ENCODE data around the gene ZMYND8.
"Not testable (repeated sequence)": the region's sequence is repeated elsewhere in the genome, so short reads cannot be mapped to it uniquely, and the experiment has no call there.

Gene ZMYND8

GRCh38 chr20:47286681-47287080, 69.8 kb downstream of the ZMYND8 start:
- no peak for DNase-seq (ENCODE audit: low spot score)

DNA sequence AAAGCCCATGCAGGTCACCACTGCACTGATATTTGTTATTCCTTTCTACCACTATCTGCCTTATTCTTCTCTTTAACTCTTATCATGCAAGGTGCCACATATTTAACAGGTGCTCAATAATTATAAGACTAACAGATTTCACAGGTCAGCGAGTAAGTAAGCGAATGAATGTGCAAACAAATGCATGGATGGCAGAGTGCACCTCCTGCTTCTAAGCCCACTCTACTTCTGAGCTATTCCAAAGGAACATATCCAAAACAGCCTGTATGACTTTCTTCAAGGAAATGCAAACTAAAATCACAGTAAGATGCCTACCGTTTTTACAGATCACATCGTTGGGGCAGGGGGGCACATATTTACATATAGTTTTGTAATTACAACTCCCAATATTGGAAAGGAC, 71.3 kb downstream of the ZMYND8 start:
- no peak for DNase-seq (ENCODE audit: low spot score)

- no peak for DNase-seq (ENCODE audit: low spot score)
Measured at GRCh38 chr20:47284373-47284772, 72.1 kb downstream of the ZMYND8 start.

DNA sequence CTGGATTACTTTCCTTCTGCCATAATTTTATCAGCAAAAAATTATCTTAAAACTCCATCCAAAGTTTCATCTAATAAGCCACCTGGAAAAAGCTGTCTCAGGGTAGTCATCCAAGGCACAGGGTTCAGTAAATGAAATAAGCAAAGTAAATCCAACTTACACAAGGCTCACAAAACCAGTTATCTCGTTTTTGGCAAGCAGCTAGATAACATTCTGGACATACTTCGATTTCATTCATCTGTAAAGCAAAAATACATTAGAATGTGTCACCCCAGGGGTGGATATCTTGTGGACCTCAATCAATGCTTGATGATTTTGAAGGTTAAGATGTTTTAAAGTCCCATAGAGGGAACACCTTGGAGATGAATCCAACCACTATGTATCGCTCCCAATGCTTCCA, 73.1 kb downstream of the ZMYND8 start:
- DNase-seq (ENCODE audit: low spot score): no peak

- DNase-seq (ENCODE audit: low spot score): no peak
Measured at GRCh38 chr20:47282864-47283263, 73.6 kb downstream of the ZMYND8 start.

DNA sequence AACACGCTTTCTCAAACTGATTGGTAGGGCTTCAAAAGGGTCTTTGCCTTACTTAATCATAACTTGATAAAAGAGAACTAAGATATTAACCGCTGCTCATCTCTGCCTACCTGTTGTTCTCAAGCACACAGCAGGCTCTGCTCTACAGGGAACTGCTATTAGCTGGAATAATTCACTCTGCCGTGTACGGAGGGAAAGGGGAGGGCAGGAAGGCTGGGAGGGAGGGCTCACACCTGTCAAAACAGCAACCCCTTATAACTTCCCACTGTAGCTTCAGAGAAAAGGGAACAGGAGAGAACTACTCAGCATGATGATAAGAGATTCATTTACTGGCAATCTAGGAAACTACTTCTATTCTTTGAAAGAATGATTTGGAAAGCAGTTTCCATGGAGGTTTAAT, 75.1 kb downstream of the ZMYND8 start:
- DNase-seq (ENCODE audit: low spot score): no peak

DNA sequence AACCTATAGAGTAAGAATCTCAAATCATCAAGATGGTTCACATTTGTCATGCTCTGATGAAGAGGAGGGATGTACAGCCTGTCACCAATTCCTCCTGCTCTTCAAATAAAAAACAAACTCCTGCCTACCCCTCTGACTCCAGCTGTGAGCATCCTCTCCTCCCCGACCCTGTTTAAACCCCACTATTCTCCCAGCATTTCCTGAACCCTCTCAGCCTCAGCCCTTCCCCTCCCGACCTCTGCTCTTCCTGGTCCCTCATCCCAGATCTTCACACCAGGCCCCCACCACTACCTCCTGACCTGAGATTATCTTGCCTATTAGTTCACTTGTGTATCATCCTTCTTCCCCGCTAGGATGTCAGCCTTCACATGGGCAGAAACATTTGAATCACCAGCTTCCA, 75.8 kb downstream of the ZMYND8 start:
- DNase-seq (ENCODE audit: low spot score): no peak

DNA sequence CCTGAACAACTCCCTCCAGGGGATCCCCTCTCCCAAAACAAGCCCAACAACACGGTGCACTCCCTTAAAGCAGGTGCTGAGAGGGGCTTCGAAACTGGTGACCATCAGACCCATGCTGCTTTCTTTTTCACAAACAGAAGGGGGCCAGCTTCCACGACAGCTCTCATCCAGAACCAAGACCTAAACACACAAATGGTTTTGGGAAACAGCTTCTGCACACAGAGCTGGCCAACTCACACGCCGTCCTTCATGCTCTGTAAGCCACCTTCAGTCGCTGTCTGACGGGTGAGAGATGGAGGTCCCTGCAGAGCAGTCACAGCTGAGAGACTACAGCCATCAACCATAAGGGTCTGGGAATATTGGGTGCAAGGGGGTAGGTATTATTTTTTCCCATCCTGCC, 76.3 kb downstream of the ZMYND8 start:
- no peak for DNase-seq (ENCODE audit: low spot score)

GRCh38 chr20:47278907-47279348, 77.6 kb downstream of the ZMYND8 start:
- DNase-seq (ENCODE audit: low spot score): no peak

- DNase-seq (ENCODE audit: low spot score): not testable (repeated sequence)
Measured at GRCh38 chr20:47277535-47277872, 79.0 kb downstream of the ZMYND8 start.

DNA sequence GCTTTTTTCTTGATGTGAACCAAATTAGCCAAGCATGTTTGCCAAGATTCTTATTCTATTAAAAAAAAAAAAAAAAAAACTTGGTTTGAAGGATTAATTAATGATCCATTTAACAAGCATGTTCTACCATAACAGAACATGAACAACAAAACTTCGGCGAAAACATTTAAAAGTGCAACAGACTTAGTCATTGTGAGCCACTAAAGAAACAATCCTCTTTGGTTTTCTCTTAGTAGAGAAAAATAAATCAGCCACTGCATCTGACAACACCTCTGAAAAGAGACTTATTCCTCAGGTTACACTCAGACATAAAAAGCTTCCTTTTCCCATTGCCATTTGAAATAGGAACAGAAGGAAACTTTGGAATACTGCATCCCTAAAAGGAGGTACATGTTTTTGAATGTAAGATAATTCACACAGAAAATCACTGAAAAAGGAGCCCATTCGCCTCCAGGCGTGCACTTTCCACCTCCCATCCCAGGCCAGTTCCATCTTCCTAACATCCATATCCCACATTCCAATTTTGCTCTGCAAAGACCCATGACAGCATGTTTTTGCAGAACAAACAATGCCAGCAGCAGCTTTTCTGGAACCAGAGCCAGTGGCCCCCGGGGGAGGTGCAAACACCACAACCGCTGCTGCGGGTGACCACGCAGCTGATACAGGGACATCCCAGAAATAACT, 79.5 kb downstream of the ZMYND8 start:
- no peak for DNase-seq (ENCODE audit: low spot score)

DNA sequence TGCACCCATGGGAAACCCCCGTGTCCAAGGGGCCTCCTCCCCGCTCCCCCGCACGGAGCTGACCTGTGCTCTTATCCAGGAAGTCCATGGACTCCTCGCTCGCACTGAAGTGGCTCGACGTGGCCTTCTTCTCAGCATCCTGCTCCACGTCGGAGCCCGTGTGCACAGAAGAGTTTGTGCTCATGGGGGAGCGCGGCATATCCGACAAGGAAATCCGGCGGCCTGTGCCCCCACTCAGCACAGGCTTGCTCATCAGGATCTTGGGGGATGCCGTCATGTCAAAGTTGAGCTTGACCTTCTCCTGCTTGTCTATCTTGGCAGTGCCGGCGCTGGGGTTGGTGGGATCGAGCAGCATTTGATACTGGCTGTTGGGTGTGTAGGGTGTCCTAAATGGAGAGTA, 80.2 kb downstream of the ZMYND8 start:
- DNase-seq (ENCODE audit: low spot score): no peak

DNA sequence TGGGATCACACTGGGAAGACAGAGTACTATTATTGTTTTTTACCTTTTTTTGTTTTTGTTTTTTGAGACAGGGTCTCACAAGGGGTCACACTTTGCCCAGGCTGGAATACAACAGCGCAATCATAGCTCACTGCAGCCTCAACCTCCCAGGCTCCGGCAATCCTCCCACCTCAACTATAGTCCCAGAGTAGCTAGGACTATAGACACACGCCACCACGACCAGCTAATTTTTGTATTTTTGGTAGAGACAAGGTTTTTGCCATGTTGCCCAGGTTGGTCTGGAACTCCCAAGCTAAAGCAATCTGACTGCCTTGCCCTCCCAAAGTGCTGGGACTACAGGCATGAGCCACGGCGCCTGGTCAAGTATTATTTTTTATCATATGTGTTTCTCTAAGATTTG, 81.0 kb downstream of the ZMYND8 start:
- DNase-seq (ENCODE audit: low spot score): no peak

DNA sequence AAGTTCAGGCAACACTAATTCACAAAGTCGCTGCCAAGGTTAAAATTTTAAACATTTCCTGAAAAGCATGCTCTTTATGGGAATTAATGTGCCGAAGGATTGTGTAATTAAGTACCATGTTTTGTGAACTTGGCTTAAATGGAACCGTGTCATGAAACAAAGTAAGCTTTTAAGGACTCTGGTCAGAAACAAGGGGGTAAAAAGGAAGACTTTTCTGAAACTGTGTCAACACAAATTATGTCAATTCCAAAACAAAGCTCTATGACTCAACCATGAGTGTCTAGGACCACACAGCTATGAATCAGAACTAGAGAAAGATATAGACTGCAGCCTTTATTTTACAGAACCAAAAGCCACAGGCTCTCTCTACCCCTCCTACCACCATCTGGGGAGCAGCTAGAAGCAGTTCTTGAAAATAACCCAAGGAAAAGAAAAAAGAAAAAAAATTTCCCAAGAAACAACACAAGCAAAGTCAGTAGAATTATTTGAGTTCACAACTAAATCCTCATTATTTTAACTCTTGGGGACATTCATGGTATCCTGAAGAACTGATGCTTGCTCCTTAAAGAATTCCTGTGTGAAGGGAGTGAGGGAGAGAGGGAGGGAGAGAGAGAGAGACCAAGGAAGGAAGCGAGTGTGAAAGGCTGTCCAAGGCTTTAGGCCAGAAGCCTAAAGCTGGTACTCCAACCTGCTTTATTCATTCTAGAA, 81.9 kb downstream of the ZMYND8 start:
- peak; percentile 49 for DNase-seq (ENCODE audit: low spot score)

DNA sequence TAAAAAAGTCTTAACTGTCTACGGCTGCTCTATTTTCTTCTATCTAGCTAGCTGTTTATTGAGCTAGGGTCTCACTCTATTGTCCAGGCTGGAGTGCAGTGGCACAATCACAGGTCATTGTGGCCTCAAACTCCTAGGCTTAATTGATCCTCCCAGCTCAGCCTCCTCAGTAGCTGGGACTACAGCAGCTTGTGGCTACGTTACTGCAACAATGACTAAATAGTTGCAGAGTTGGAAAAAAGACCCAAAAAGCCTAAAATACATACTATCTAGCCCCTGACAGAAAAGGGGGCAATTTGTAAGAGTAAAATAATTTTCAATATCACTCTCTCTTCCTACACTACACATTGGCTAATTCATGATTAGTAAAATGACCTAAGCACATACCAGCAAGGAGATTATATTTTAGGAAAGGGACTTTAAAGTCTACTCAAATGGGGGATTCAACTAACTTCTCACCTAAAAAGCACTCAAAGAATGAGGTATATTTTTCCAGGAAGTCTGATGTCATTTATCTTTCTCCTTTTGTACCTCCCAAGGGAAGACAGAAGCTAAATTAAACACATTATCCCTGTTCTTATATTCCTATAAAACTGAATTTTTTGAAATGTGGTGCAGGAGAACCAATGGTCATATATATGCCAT, 82.8 kb downstream of the ZMYND8 start:
- DNase-seq (ENCODE audit: low spot score): no peak

- peak; percentile 77 for DNase-seq (ENCODE audit: low spot score)
Measured at GRCh38 chr20:47272893-47273590, 83.5 kb downstream of the ZMYND8 start.

- DNase-seq (ENCODE audit: low spot score): no peak
Measured at GRCh38 chr20:47271046-47271615, 85.4 kb downstream of the ZMYND8 start.

GRCh38 chr20:47269309-47270165, 87.0 kb downstream of the ZMYND8 start:
- no peak for DNase-seq (ENCODE audit: low spot score)

GRCh38 chr20:47267621-47268020, 88.9 kb downstream of the ZMYND8 start:
- no peak for DNase-seq (ENCODE audit: low spot score)

- no peak for DNase-seq (ENCODE audit: low spot score)
Measured at GRCh38 chr20:47266847-47267515, 89.5 kb downstream of the ZMYND8 start.

GRCh38 chr20:47265984-47266383, 90.5 kb downstream of the ZMYND8 start:
- no peak for DNase-seq (ENCODE audit: low spot score)
